Transverse colon (tissue), 4 donors: Measurements from ENCODE around the gene OSBPL2. TPM values are rescaled to one million over a fixed set of nuclear protein-coding genes. Genes with fewer than 3 reads are reported as not detected.

Experiments
- DNase-seq: peaks from one replicate; pipeline ENCODE4 v3.0.0-alpha.2; 2019
- H3K27ac ChIP-seq, 4 donors: fragments of 200-600 bp; sonication (generic); 2 replicates each; pipeline ENCODE4 v1.5.1; 2016 to 2018; ENCODE audit warnings: inconsistent platforms in 4 of 4
- H3K27me3 ChIP-seq: fragments of 200-600 bp; sonication (generic); 2 replicates; pipeline ENCODE4 v1.5.1; 2017; ENCODE audit warnings: inconsistent platforms
- H3K36me3 ChIP-seq, 4 donors: fragments of 200-600 bp; sonication (generic); 2 replicates each; pipeline ENCODE4 v1.5.1; 2017 to 2019; ENCODE audit warnings: inconsistent platforms in 4 of 4
- H3K4me1 ChIP-seq, 4 donors: fragments of 200-600 bp; sonication (generic); 2 replicates each; pipeline ENCODE4 v1.5.1; 2017 to 2020; ENCODE audit warnings: inconsistent platforms in 4 of 4
- H3K4me3 ChIP-seq, 4 donors: fragments of 200-600 bp; sonication (generic); 1 replicate in 1 of 4; 2 replicates in 3 of 4; pipeline versions ENCODE4 v1.5.1 to v1.6.1; 2017 to 2019; ENCODE audit warnings: inconsistent platforms in 4 of 4
- H3K9me3 ChIP-seq, 2 donors: fragments of 200-600 bp; sonication (generic); 2 replicates each; pipeline ENCODE4 v1.5.1; 2017 to 2019; ENCODE audit warnings: inconsistent platforms in 2 of 2
- CTCF ChIP-seq, 5 experiments: fragments of 200-600 bp in 3 of 5; fragments of 450-650 bp in 2 of 5; sonication (generic) in 3 of 5; IDR thresholded peaks; 1 replicate in 2 of 5; 2 replicates in 3 of 5; pipeline ENCODE4 v1.5.1; 2016 to 2017; ENCODE audit warnings: antibody characterized with exemption in 5 of 5, inconsistent platforms in 3 of 5, mild to moderate bottlenecking in 2 of 5, moderate library complexity in 1 of 5
- EP300 ChIP-seq: sonication (generic); formaldehyde crosslinking; IDR thresholded peaks from one replicate; pipeline ENCODE4 v1.6.1; 2017; ENCODE audit warnings: antibody characterized with exemption, low read depth
- POLR2A ChIP-seq: fragments of 450-650 bp; IDR thresholded peaks from one replicate; pipeline ENCODE4 v1.6.1; 2016; ENCODE audit warnings: antibody characterized with exemption, mild to moderate bottlenecking, moderate library complexity
- POLR2AphosphoS5 ChIP-seq, 3 donors: sonication (generic); formaldehyde crosslinking; IDR thresholded peaks; one replicate each; pipeline ENCODE4 v1.6.1; 2016; ENCODE audit warnings: antibody characterized with exemption in 3 of 3
- WGBS, 2 donors: methylation state at CpG; one replicate each; pipeline ENCODE4 v1.1.5; 2018; ENCODE audit warnings: low coverage in 1 of 2; 5-methylcytosine and 5-hydroxymethylcytosine counted together
- in situ Hi-C, 4 donors: fragments of 200-750 bp; cut with MboI; loops; one replicate each; pipeline versions ENCODE4 v1.15.0 to v1.15.1; 2017; ENCODE audit warnings: low sequenced_read_pairs in 3 of 4, low pct_ligation_motif_present in 1 of 4, low pct_unique_long_range_greater_than_20kb in 1 of 4
- intact Hi-C: fragments of 100-400 bp; cut with DNase I; formaldehyde crosslinking; loops from one replicate; pipeline ENCODE4 v1.15.1; 2023; ENCODE audit warnings: low total_unique reads
- total RNA-seq, 4 donors: library from RNA; depleted of rRNA; stranded (reverse); fragments of >200 nt; gene quantifications; one replicate each; pipeline ENCODE4 v1.1.0, GENCODE V29; 2016

OSBPL2 gene
- total RNA-seq, 4 donors from 2014 or later = 36.2 to 101 (median 73.3) TPM

GRCh38 chr20:62314711-62315302, 76.5 kb downstream of the OSBPL2 start:
- no peak for DNase-seq
- H3K36me3 ChIP-seq = peaks cover 0 to 4% (median 0%) of the 10 kb centered on the region in 4 donors
- no peak overlapping the region for H3K27ac ChIP-seq
- no peaks in the 10 kb centered on the region for H3K27me3 ChIP-seq
- H3K9me3 ChIP-seq = no peaks in the 10 kb centered on the region
- WGBS, 2 donors = 90% methylated on average over 25 of the region's 25 CpGs; no CpG with 5 or more reads in 1 of the 2 donors
- in situ Hi-C loops (no loop called here), intact Hi-C loops (no loop called here)
- TF ChIP-seq EP300 = no peak
- no peak for TF ChIP-seq CTCF (IDR thresholded peaks at IDR 0.05)
- TF ChIP-seq POLR2AphosphoS5 (IDR thresholded peaks at IDR 0.05) = no peak
- no peak for TF ChIP-seq POLR2A
- H3K4me1 ChIP-seq = no peaks in the 10 kb centered on the region
- H3K4me3 ChIP-seq = no peak overlapping the region

- peaks cover 0 to 4% (median 0%) of the 10 kb centered on the region in 4 donors for H3K36me3 ChIP-seq
- intact Hi-C loops (no loop called here), in situ Hi-C loops (no loop called here)
- TF ChIP-seq CTCF (IDR thresholded peaks at IDR 0.05) = no peak
- no peaks in the 10 kb centered on the region for H3K9me3 ChIP-seq
- 95% methylated on average over 12 of the region's 12 CpGs; no CpG with 5 or more reads in 1 of the 2 donors for WGBS, 2 donors
- H3K4me1 ChIP-seq = no peaks in the 10 kb centered on the region
- DNase-seq = no peak
- no peaks in the 10 kb centered on the region for H3K27me3 ChIP-seq
- H3K27ac ChIP-seq = no peak overlapping the region
- H3K4me3 ChIP-seq = no peak overlapping the region
Measured at GRCh38 chr20:62315773-62316172, 77.5 kb downstream of the OSBPL2 start.

GRCh38 chr20:62316331-62317166, 78.2 kb downstream of the OSBPL2 start:
- WGBS, 2 donors = 86% methylated on average over 40 of the region's 40 CpGs; no CpG with 5 or more reads in 1 of the 2 donors
- Histone ChIP-seq H3K27me3 (no peaks in the 10 kb centered on the region), H3K36me3 (peaks cover 0 to 4% (median 0%) of the 10 kb centered on the region in 4 donors), H3K27ac (no peak overlapping the region), H3K4me1 (no peaks in the 10 kb centered on the region), H3K9me3 (no peaks in the 10 kb centered on the region), H3K4me3 (no peak overlapping the region)
- intact Hi-C loops (no loop called here), in situ Hi-C loops (no loop called here)
- no peak for TF ChIP-seq CTCF (IDR thresholded peaks at IDR 0.05)
- no peak for TF ChIP-seq POLR2AphosphoS5 (IDR thresholded peaks at IDR 0.05)
- TF ChIP-seq EP300 = no peak
- TF ChIP-seq POLR2A = no peak
- no peak for DNase-seq

- H3K27ac ChIP-seq = no peak overlapping the region
- no peaks in the 10 kb centered on the region for H3K9me3 ChIP-seq
- TF ChIP-seq POLR2AphosphoS5 (IDR thresholded peaks at IDR 0.05) (no peak), EP300 (no peak), CTCF (IDR thresholded peaks at IDR 0.05) (no peak), POLR2A (no peak)
- no peak for DNase-seq
- H3K27me3 ChIP-seq = no peaks in the 10 kb centered on the region
- in situ Hi-C loops = no loop called here
- intact Hi-C loops = no loop called here
- WGBS, 2 donors = 82% methylated on average over 8 of the region's 18 CpGs; no CpG with 5 or more reads in 1 of the 2 donors
- peaks cover 0 to 4% (median 0%) of the 10 kb centered on the region in 4 donors for H3K36me3 ChIP-seq
- H3K4me3 ChIP-seq = no peak overlapping the region
- H3K4me1 ChIP-seq = no peaks in the 10 kb centered on the region
Measured at GRCh38 chr20:62317167-62317655, 78.9 kb downstream of the OSBPL2 start.
